Lower leg skin (tissue), 3 donors: ENCODE measurements around the gene UAP1.

Experiments
- CTCF ChIP-seq, 3 donors: fragments of 450-650 bp; IDR thresholded peaks; one replicate each; pipeline ENCODE4 v1.5.1; 2016; ENCODE audit warnings: antibody characterized with exemption in 3 of 3, mild to moderate bottlenecking in 3 of 3, moderate library complexity in 2 of 3
- POLR2A ChIP-seq, 2 donors: fragments of 450-650 bp; IDR thresholded peaks; one replicate each; pipeline ENCODE4 v1.6.1; 2016 to 2017; ENCODE audit warnings: antibody characterized with exemption in 2 of 2, mild to moderate bottlenecking in 1 of 2, moderate library complexity in 1 of 2

GRCh38 chr1:162561616-162562469, at the start of gene UAP1:
- no peak for TF ChIP-seq CTCF (IDR thresholded peaks at IDR 0.05)
- peak in 1 of 2 donors; percentile 84 for TF ChIP-seq POLR2A (IDR thresholded peaks at IDR 0.05)
